ENCODE data around the gene TSPO.

- TF ChIP-seq CTCF (IDR thresholded peaks at IDR 0.05; ENCODE audit: poor library complexity) (no peak), EZH2 (IDR thresholded peaks at IDR 0.05; ENCODE audit: borderline replicate concordance) (no peak), EZH2phosphoT487 (IDR thresholded peaks at IDR 0.05; ENCODE audit: low read depth, severe bottlenecking, unreplicated experiment) (no peak)
Observed at GRCh38 chr22:43148581-43148980, 2.8 kb upstream of the TSPO start.
